CD14-positive monocyte (primary cell): ENCODE data around the gene PDE4B. TPM values are rescaled to one million over a fixed set of nuclear protein-coding genes. Genes with fewer than 3 reads are reported as not detected.
A peak's percentile ranks its signal among the peaks of the same experiment; 100 is the strongest.

Experiments
- DNase-seq, 3 donors: peaks; one replicate each; pipeline ENCODE4 v3.0.0-alpha.2; 2011 to 2022
- H2AFZ ChIP-seq: 2 replicates; pipeline ENCODE4 v1.6.0; 2012; ENCODE audit warnings: mild to moderate bottlenecking, low read depth, low read length, inconsistent platforms; ENCODE audit not compliant: insufficient read depth, poor library complexity, severe bottlenecking
- H3K27ac ChIP-seq, 2 donors: 1 replicate in 1 of 2; 2 replicates in 1 of 2; pipeline ENCODE4 v1.5.1; 2012 to 2013; ENCODE audit warnings: low read length in 2 of 2, control low read depth in 1 of 2, inconsistent platforms in 1 of 2, low read depth in 1 of 2, mild to moderate bottlenecking in 1 of 2
- H3K27me3 ChIP-seq, 2 donors: one replicate each; pipeline versions ENCODE4 v1.6.0 to v1.6.1; 2011 to 2013; ENCODE audit warnings: low read length in 2 of 2; ENCODE audit not compliant: control insufficient read depth in 2 of 2, insufficient read depth in 2 of 2
- H3K36me3 ChIP-seq, 2 donors: replicated peaks in 1 of 2; 1 replicate in 1 of 2; 2 replicates in 1 of 2; pipeline versions ENCODE4 v1.5.1 to v1.6.1; 2012 to 2013; ENCODE audit warnings: low read length in 2 of 2, control low read depth in 1 of 2, inconsistent platforms in 1 of 2, mild to moderate bottlenecking in 1 of 2; ENCODE audit not compliant: insufficient read depth in 2 of 2, control insufficient read depth in 1 of 2
- H3K4me1 ChIP-seq, 2 donors: 1 replicate in 1 of 2; 2 replicates in 1 of 2; pipeline versions ENCODE4 v1.5.1 to v1.6.1; 2012 to 2013; ENCODE audit warnings: low read length in 2 of 2, control low read depth in 1 of 2, inconsistent platforms in 1 of 2, mild to moderate bottlenecking in 1 of 2, moderate library complexity in 1 of 2; ENCODE audit not compliant: insufficient read depth in 2 of 2, control insufficient read depth in 1 of 2
- H3K4me2 ChIP-seq: replicated peaks from 2 replicates; pipeline ENCODE3; 2012; ENCODE audit warnings: low read length, moderate library complexity, mild to moderate bottlenecking; ENCODE audit not compliant: poor library complexity, severe bottlenecking; ENCODE audit errors: extremely low read depth
- H3K4me3 ChIP-seq, 3 experiments: fragments of 200-600 bp in 1 of 3; sonication (generic) in 1 of 3; replicated peaks in 1 of 3; 1 replicate in 2 of 3; 2 replicates in 1 of 3; pipeline ENCODE4 v1.5.1; 2011 to 2013; ENCODE audit warnings: low read length in 3 of 3, mild to moderate bottlenecking in 3 of 3, control low read depth in 2 of 3, low read depth in 2 of 3, inconsistent platforms in 1 of 3, moderate library complexity in 1 of 3
- H3K79me2 ChIP-seq: 2 replicates; pipeline ENCODE4 v1.6.0; 2012; ENCODE audit warnings: mild to moderate bottlenecking, control low read depth, inconsistent platforms, low read length, moderate library complexity; ENCODE audit not compliant: insufficient read depth
- H3K9ac ChIP-seq: 2 replicates; pipeline ENCODE4 v1.6.0; 2017; ENCODE audit warnings: low read length, mild to moderate bottlenecking; ENCODE audit not compliant: insufficient read depth, poor library complexity, severe bottlenecking
- H3K9me3 ChIP-seq, 2 donors: replicated peaks in 1 of 2; 1 replicate in 1 of 2; 2 replicates in 1 of 2; pipeline versions ENCODE4 v1.5.1 to v1.6.1; 2012 to 2013; ENCODE audit warnings: low read length in 2 of 2, control low read depth in 1 of 2; ENCODE audit not compliant: control insufficient read depth in 1 of 2, insufficient read depth in 1 of 2
- H4K20me1 ChIP-seq: 2 replicates; pipeline ENCODE4 v1.6.0; 2012; ENCODE audit warnings: mild to moderate bottlenecking, low read length, control low read depth, moderate library complexity; ENCODE audit not compliant: insufficient read depth
- H3K27ac Mint-ChIP-seq, 7 donors: one replicate each; pipeline ENCODE4 v1.8.0; 2020; ENCODE audit warnings: mild to moderate bottlenecking in 7 of 7, mixed read lengths in 7 of 7, moderate library complexity in 6 of 7, inconsistent platforms in 2 of 7
- H3K27me3 Mint-ChIP-seq, 3 donors: one replicate each; pipeline ENCODE4 v1.8.0; 2021 to 2022; ENCODE audit warnings: low read depth in 3 of 3, mild to moderate bottlenecking in 3 of 3, mixed read lengths in 3 of 3, moderate library complexity in 3 of 3, inconsistent platforms in 1 of 3
- H3K36me3 Mint-ChIP-seq, 2 donors: one replicate each; pipeline ENCODE4 v1.8.0; 2020; ENCODE audit warnings: mixed read lengths in 2 of 2, inconsistent platforms in 1 of 2, mild to moderate bottlenecking in 1 of 2
- H3K4me1 Mint-ChIP-seq: one replicate; pipeline ENCODE4 v1.8.0; 2020; ENCODE audit warnings: mild to moderate bottlenecking, mixed read lengths
- H3K4me3 Mint-ChIP-seq, 2 donors: one replicate each; pipeline ENCODE4 v1.8.0; 2020; ENCODE audit warnings: mild to moderate bottlenecking in 2 of 2, mixed read lengths in 2 of 2, moderate library complexity in 1 of 2
- H3K9me3 Mint-ChIP-seq, 7 donors: one replicate each; pipeline ENCODE4 v1.8.0; 2020 to 2022; ENCODE audit warnings: mixed read lengths in 7 of 7, mild to moderate bottlenecking in 6 of 7, moderate library complexity in 6 of 7, inconsistent platforms in 2 of 7
- CTCF ChIP-seq: fragments of 200-600 bp; IDR thresholded peaks from one replicate; pipeline ENCODE4 v1.8.0; 2022; ENCODE audit warnings: antibody characterized with exemption, mild to moderate bottlenecking
- WGBS: methylation state at CpG from one replicate; pipeline ENCODE4 v1.1.5; 2013; ENCODE audit warnings: missing lambda C conversion rate; ENCODE audit not compliant: insufficient coverage; 5-methylcytosine and 5-hydroxymethylcytosine counted together
- intact Hi-C, 2 donors: fragments of 100-400 bp; cut with micrococcal nuclease; formaldehyde crosslinking; loops; one replicate each; pipeline versions ENCODE4 v1.15.0 to v1.15.1; 2023
- polyA plus RNA-seq, 3 donors: library from polyadenylated mRNA; depleted of rRNA in 1 of 3; unstranded in 2 of 3; stranded (reverse) in 1 of 3; fragments of 300-500 nt in 2 of 3; fragments of >200 nt in 1 of 3; fragmentation: Illumina TruSeq in 2 of 3; gene quantifications; 1 replicate in 2 of 3; 2 replicates in 1 of 3; pipeline ENCODE4 v1.2.3, GENCODE V29; 2012 to 2021

Gene PDE4B
- polyA plus RNA-seq, 3 donors: 17.2 to 52.8 (median 25.2) TPM

GRCh38 chr1:66316464-66317247 is 524.0 kb downstream of the PDE4B start:
- H3K79me2 ChIP-seq: no peaks in the 10 kb centered on the region
- H3K27ac ChIP-seq: peak overlapping the region in 1 of 2 donors; percentile 44
- no peaks in the 10 kb centered on the region for H3K27me3 Mint-ChIP-seq
- peaks cover 0 to 5% (median 0%) of the 10 kb centered on the region in 7 donors for H3K9me3 Mint-ChIP-seq
- no peak overlapping the region for H3K9ac ChIP-seq
- H3K4me1 Mint-ChIP-seq: peaks cover 21% of the 10 kb centered on the region
- no peaks in the 10 kb centered on the region for H3K9me3 ChIP-seq
- peak; percentile 40 to 57 (median 45) for DNase-seq
- peak overlapping the region in 1 of 2 donors; percentile 46 for H3K4me3 Mint-ChIP-seq
- H3K36me3 Mint-ChIP-seq: no peaks in the 10 kb centered on the region
- peak overlapping the region; percentile 13 for H3K4me2 ChIP-seq
- no peak overlapping the region for H3K4me3 ChIP-seq
- TF ChIP-seq CTCF: no peak
- 40% methylated on average over 1 of the region's 3 CpGs for WGBS
- peaks cover 21 to 35% of the 10 kb centered on the region in 2 donors for H3K4me1 ChIP-seq
- peak overlapping the region; percentile 26 for H2AFZ ChIP-seq
- H3K36me3 ChIP-seq: no peaks in the 10 kb centered on the region
- H3K27me3 ChIP-seq: no peaks in the 10 kb centered on the region
- H4K20me1 ChIP-seq: no peaks in the 10 kb centered on the region
- intact Hi-C loops: no loop called here
- H3K27ac Mint-ChIP-seq: peak overlapping the region; percentile 56 to 89 (median 75)

GRCh38 chr1:66317248-66317515 is 524.5 kb downstream of the PDE4B start:
- Histone ChIP-seq H3K9ac (no peak overlapping the region), H3K27me3 (no peaks in the 10 kb centered on the region), H3K4me1 (peaks cover 21 to 30% of the 10 kb centered on the region in 2 donors), H3K4me2 (no peak overlapping the region), H3K36me3 (no peaks in the 10 kb centered on the region), H3K27ac (peak overlapping the region in 1 of 2 donors; percentile 44), H3K79me2 (no peaks in the 10 kb centered on the region), H2AFZ (peak overlapping the region; percentile 26), H3K9me3 (no peaks in the 10 kb centered on the region), H3K4me3 (no peak overlapping the region), H4K20me1 (no peaks in the 10 kb centered on the region)
- no peak for TF ChIP-seq CTCF
- intact Hi-C loops: no loop called here
- no peaks in the 10 kb centered on the region for H3K36me3 Mint-ChIP-seq
- H3K4me1 Mint-ChIP-seq: peaks cover 23% of the 10 kb centered on the region
- H3K27ac Mint-ChIP-seq: peak overlapping the region; percentile 56 to 89 (median 75)
- no peak overlapping the region for H3K4me3 Mint-ChIP-seq
- no peaks in the 10 kb centered on the region for H3K27me3 Mint-ChIP-seq
- WGBS: no CpG with 5 or more reads among the region's 1 CpG
- DNase-seq: no peak
- peaks cover 0 to 5% (median 0%) of the 10 kb centered on the region in 7 donors for H3K9me3 Mint-ChIP-seq
